Activated CD4-positive, alpha-beta T cell treated with anti-CD3 and anti-CD28 coated beads, Interleukin-2, amount 10 ng/mL, durations not matched to agents 24 days and 14 days (primary cell): ENCODE data around the gene NLRP13. TPM values are rescaled to one million over a fixed set of nuclear protein-coding genes. Genes with fewer than 3 reads are reported as not detected.
"Not testable (repeated sequence)": the region's sequence is repeated elsewhere in the genome, so short reads cannot be mapped to it uniquely, and the experiment has no call there.

Source experiments
- DNase-seq: peaks from one replicate; pipeline ENCODE4 v3.0.0; 2022
- H3K27ac Mint-ChIP-seq: one replicate; pipeline ENCODE4 v1.8.0; 2022; ENCODE audit warnings: mild to moderate bottlenecking, mixed read lengths
- H3K27me3 Mint-ChIP-seq: one replicate; pipeline ENCODE4 v1.8.0; 2022; ENCODE audit warnings: mixed read lengths
- H3K36me3 Mint-ChIP-seq: one replicate; pipeline ENCODE4 v1.8.0; 2022; ENCODE audit warnings: low read depth, mild to moderate bottlenecking, mixed read lengths
- H3K4me1 Mint-ChIP-seq: one replicate; pipeline ENCODE4 v1.8.0; 2021; ENCODE audit warnings: mixed read lengths
- H3K4me3 Mint-ChIP-seq: one replicate; pipeline ENCODE4 v1.8.0; 2022; ENCODE audit warnings: mild to moderate bottlenecking, moderate library complexity, mixed read lengths
- H3K9me3 Mint-ChIP-seq: one replicate; pipeline ENCODE4 v1.8.0; 2021; ENCODE audit warnings: mixed read lengths
- intact Hi-C: fragments of 100-400 bp; cut with micrococcal nuclease; formaldehyde crosslinking; loops from one replicate; pipeline ENCODE4 v1.15.1; 2023
- total RNA-seq: library from RNA; stranded (reverse); gene quantifications from 2 replicates; pipeline ENCODE4 v1.2.3, GENCODE V29; 2022

Gene NLRP13
- total RNA-seq, result not detected in 2 replicates

- Mint-ChIP-seq H3K4me1 (no peaks in the 10 kb centered on the region), H3K36me3 (no peaks in the 10 kb centered on the region), H3K27ac (no peak within 1 kb of the TSS), H3K9me3 (peaks cover 32% of the 10 kb centered on the region), H3K4me3 (no peak within 1 kb of the TSS), H3K27me3 (no peaks in the 10 kb centered on the region)
- DNase-seq, result no peak
- intact Hi-C loops, result no loop called here
Measured at GRCh38 chr19:55931936-55932386, at the start of gene NLRP13. Gene NLRP13 (minus strand): TSS chr19:55932336. CDS start chr19:55932311, 25 bp downstream.

- intact Hi-C loops, result no loop called here
- Mint-ChIP-seq H3K36me3 (no peaks in the 10 kb centered on the region), H3K4me3 (no peak overlapping the region), H3K27me3 (no peaks in the 10 kb centered on the region), H3K9me3 (peaks cover 17% of the 10 kb centered on the region), H3K4me1 (no peaks in the 10 kb centered on the region), H3K27ac (no peak overlapping the region)
- no peak for DNase-seq
Measured at GRCh38 chr19:55980415-55980814, 48.3 kb upstream of the NLRP13 start.

GRCh38 chr19:55973982-55974381 lies 41.8 kb upstream of the NLRP13 start:
- Mint-ChIP-seq H3K4me3 (no peak overlapping the region), H3K27ac (no peak overlapping the region), H3K36me3 (no peaks in the 10 kb centered on the region), H3K27me3 (no peaks in the 10 kb centered on the region), H3K9me3 (peaks cover 29% of the 10 kb centered on the region), H3K4me1 (no peaks in the 10 kb centered on the region)
- no peak for DNase-seq
- intact Hi-C loops, result no loop called here

GRCh38 chr19:55962186-55962585 lies 30.1 kb upstream of the NLRP13 start:
- H3K27ac Mint-ChIP-seq, result no peak overlapping the region
- H3K4me1 Mint-ChIP-seq, result no peaks in the 10 kb centered on the region
- H3K36me3 Mint-ChIP-seq, result no peaks in the 10 kb centered on the region
- no peaks in the 10 kb centered on the region for H3K27me3 Mint-ChIP-seq
- intact Hi-C loops, result no loop called here
- no peak overlapping the region for H3K4me3 Mint-ChIP-seq
- peaks cover 16% of the 10 kb centered on the region for H3K9me3 Mint-ChIP-seq
- DNase-seq, result no peak

GRCh38 chr19:55959996-55960675 lies 28.0 kb upstream of the NLRP13 start:
- no peak for DNase-seq
- H3K27me3 Mint-ChIP-seq, result no peaks in the 10 kb centered on the region
- H3K9me3 Mint-ChIP-seq, result peaks cover 7% of the 10 kb centered on the region
- intact Hi-C loops, result no loop called here
- H3K27ac Mint-ChIP-seq, result no peak overlapping the region
- H3K4me3 Mint-ChIP-seq, result no peak overlapping the region
- H3K4me1 Mint-ChIP-seq, result no peaks in the 10 kb centered on the region
- no peaks in the 10 kb centered on the region for H3K36me3 Mint-ChIP-seq

GRCh38 chr19:55958356-55958755 lies 26.2 kb upstream of the NLRP13 start:
- Mint-ChIP-seq H3K4me3 (no peak overlapping the region), H3K36me3 (no peaks in the 10 kb centered on the region), H3K27ac (no peak overlapping the region), H3K4me1 (no peaks in the 10 kb centered on the region), H3K9me3 (peaks cover 7% of the 10 kb centered on the region), H3K27me3 (no peaks in the 10 kb centered on the region)
- DNase-seq, result no peak
- intact Hi-C loops, result no loop called here

- no peaks in the 10 kb centered on the region for H3K4me1 Mint-ChIP-seq
- H3K36me3 Mint-ChIP-seq, result no peaks in the 10 kb centered on the region
- H3K27ac Mint-ChIP-seq, result no peak overlapping the region
- H3K9me3 Mint-ChIP-seq, result peaks cover 8% of the 10 kb centered on the region
- intact Hi-C loops, result no loop called here
- no peak overlapping the region for H3K4me3 Mint-ChIP-seq
- no peaks in the 10 kb centered on the region for H3K27me3 Mint-ChIP-seq
- DNase-seq, result no peak
Measured at GRCh38 chr19:55956431-55956830, 24.3 kb upstream of the NLRP13 start.

- H3K4me3 Mint-ChIP-seq, DNase-seq, intact Hi-C loops, H3K27ac Mint-ChIP-seq, H3K27me3 Mint-ChIP-seq, H3K36me3 Mint-ChIP-seq, H3K4me1 Mint-ChIP-seq: not testable (repeated sequence)
- H3K9me3 Mint-ChIP-seq, result peaks cover 16% of the 10 kb centered on the region
Measured at GRCh38 chr19:55950566-55950965, 18.4 kb upstream of the NLRP13 start.

GRCh38 chr19:55947532-55947931 lies 15.4 kb upstream of the NLRP13 start, which contains the start of gene NLRP8:
Gene NLRP8 (plus strand): TSS chr19:55947832.
- intact Hi-C loops, result no loop called here
- H3K27ac Mint-ChIP-seq, result no peak within 1 kb of the TSS
- H3K27me3 Mint-ChIP-seq, result no peaks in the 10 kb centered on the region
- no peaks in the 10 kb centered on the region for H3K4me1 Mint-ChIP-seq
- H3K36me3 Mint-ChIP-seq, result peaks cover 1% of the 10 kb centered on the region
- DNase-seq, result no peak
- peaks cover 21% of the 10 kb centered on the region for H3K9me3 Mint-ChIP-seq
- H3K4me3 Mint-ChIP-seq, result no peak within 1 kb of the TSS

GRCh38 chr19:55940306-55940705 lies 8.2 kb upstream of the NLRP13 start:
- no peak overlapping the region for H3K27ac Mint-ChIP-seq
- intact Hi-C loops, result no loop called here
- H3K4me1 Mint-ChIP-seq, result no peaks in the 10 kb centered on the region
- no peak for DNase-seq
- H3K36me3 Mint-ChIP-seq, result no peaks in the 10 kb centered on the region
- H3K4me3 Mint-ChIP-seq, result no peak overlapping the region
- H3K9me3 Mint-ChIP-seq, result peaks cover 28% of the 10 kb centered on the region
- H3K27me3 Mint-ChIP-seq, result no peaks in the 10 kb centered on the region

GRCh38 chr19:55939206-55939605 lies 7.1 kb upstream of the NLRP13 start:
- no peaks in the 10 kb centered on the region for H3K4me1 Mint-ChIP-seq
- no peaks in the 10 kb centered on the region for H3K27me3 Mint-ChIP-seq
- no peak overlapping the region for H3K27ac Mint-ChIP-seq
- H3K36me3 Mint-ChIP-seq, result no peaks in the 10 kb centered on the region
- intact Hi-C loops, result no loop called here
- peaks cover 36% of the 10 kb centered on the region for H3K9me3 Mint-ChIP-seq
- H3K4me3 Mint-ChIP-seq, result no peak overlapping the region
- DNase-seq, result no peak

GRCh38 chr19:55935206-55935605 lies 3.1 kb upstream of the NLRP13 start:
- intact Hi-C loops, result no loop called here
- H3K9me3 Mint-ChIP-seq, result peaks cover 33% of the 10 kb centered on the region
- H3K4me3 Mint-ChIP-seq, result no peak overlapping the region
- no peaks in the 10 kb centered on the region for H3K4me1 Mint-ChIP-seq
- no peak overlapping the region for H3K27ac Mint-ChIP-seq
- DNase-seq, result no peak
- no peaks in the 10 kb centered on the region for H3K27me3 Mint-ChIP-seq
- no peaks in the 10 kb centered on the region for H3K36me3 Mint-ChIP-seq

GRCh38 chr19:55930996-55931515 lies 1.1 kb downstream of the NLRP13 start:
- no peak for DNase-seq
- H3K4me1 Mint-ChIP-seq, result no peaks in the 10 kb centered on the region
- no peaks in the 10 kb centered on the region for H3K27me3 Mint-ChIP-seq
- no peaks in the 10 kb centered on the region for H3K36me3 Mint-ChIP-seq
- H3K4me3 Mint-ChIP-seq, result no peak overlapping the region
- no peak overlapping the region for H3K27ac Mint-ChIP-seq
- intact Hi-C loops, result no loop called here
- peaks cover 35% of the 10 kb centered on the region for H3K9me3 Mint-ChIP-seq

- peaks cover 35% of the 10 kb centered on the region for H3K9me3 Mint-ChIP-seq
Measured at GRCh38 chr19:55929258-55929657, 2.9 kb downstream of the NLRP13 start.

GRCh38 chr19:55927991-55928390 lies 4.1 kb downstream of the NLRP13 start:
- H3K9me3 Mint-ChIP-seq, result peaks cover 30% of the 10 kb centered on the region
- H3K4me3 Mint-ChIP-seq, result no peak overlapping the region
- DNase-seq, result no peak
- intact Hi-C loops, result no loop called here
- no peaks in the 10 kb centered on the region for H3K27me3 Mint-ChIP-seq
- H3K27ac Mint-ChIP-seq, result no peak overlapping the region
- H3K36me3 Mint-ChIP-seq, result no peaks in the 10 kb centered on the region
- H3K4me1 Mint-ChIP-seq, result no peaks in the 10 kb centered on the region

More at GRCh38 chr19:55929258-55929657, 2.9 kb downstream of the NLRP13 start:
- DNase-seq, H3K4me1 Mint-ChIP-seq, H3K27ac Mint-ChIP-seq, H3K27me3 Mint-ChIP-seq, intact Hi-C loops, H3K4me3 Mint-ChIP-seq, H3K36me3 Mint-ChIP-seq: not testable (repeated sequence)
